A673 (cell line): ENCODE data around the gene SERPINB10.

Source experiments
- CTCF ChIP-seq: fragments of 300-800, 200-600 bp; sonication (generic); conservative IDR thresholded peaks from 2 replicates; pipeline ENCODE4 v1.5.1; 2017; ENCODE audit warnings: low read depth, mild to moderate bottlenecking, antibody characterized with exemption, low read length, moderate library complexity, mixed read lengths
- EZH2 ChIP-seq: fragments of 200-600 bp; sonication (generic); IDR thresholded peaks from 2 replicates; pipeline ENCODE4 v1.6.1; 2017; ENCODE audit warnings: borderline replicate concordance, low read depth, mild to moderate bottlenecking, mixed read lengths, antibody characterized with exemption, low read length; ENCODE audit not compliant: poor library complexity, severe bottlenecking

GRCh38 chr18:63895190-63895589, 12.6 kb upstream of the SERPINB10 start:
- TF ChIP-seq EZH2 (no peak), CTCF (no peak)
